CD4-positive, alpha-beta T cell treated with Interleukin-10 for 1 hour (primary cell): Measurements from ENCODE around the gene PIP4K2A.
"Not testable (repeated sequence)": the region's sequence is repeated elsewhere in the genome, so short reads cannot be mapped to it uniquely, and the experiment has no call there.

Source experiments
- DNase-seq: peaks from one replicate; pipeline ENCODE4 v3.0.0-alpha.2; 2020

Gene PIP4K2A

GRCh38 chr10:22718659-22719058 is 4.3 kb upstream of the PIP4K2A start:
- not testable (repeated sequence) for DNase-seq

GRCh38 chr10:22717728-22718127 is 3.4 kb upstream of the PIP4K2A start:
- no peak for DNase-seq

GRCh38 chr10:22716943-22717342 is 2.6 kb upstream of the PIP4K2A start:
- DNase-seq: no peak

- DNase-seq: no peak
Measured at GRCh38 chr10:22715290-22715625, 880 bp upstream of the PIP4K2A start.

- peak; percentile 39 for DNase-seq
Measured at GRCh38 chr10:22713853-22714478, 412 bp downstream of the PIP4K2A start.

GRCh38 chr10:22712956-22713852 is 1.2 kb downstream of the PIP4K2A start:
- DNase-seq: peak; percentile 47

GRCh38 chr10:22712211-22712955 is 2.0 kb downstream of the PIP4K2A start:
- DNase-seq: peak; percentile 25

GRCh38 chr10:22711373-22711772 is 3.0 kb downstream of the PIP4K2A start:
- DNase-seq: no peak

GRCh38 chr10:22710139-22710745 is 4.1 kb downstream of the PIP4K2A start:
- DNase-seq: peak; percentile 18

GRCh38 chr10:22708772-22709171 is 5.6 kb downstream of the PIP4K2A start:
- DNase-seq: no peak

- DNase-seq: no peak
Measured at GRCh38 chr10:22705527-22705926, 8.9 kb downstream of the PIP4K2A start.

- no peak for DNase-seq
Measured at GRCh38 chr10:22704942-22705341, 9.4 kb downstream of the PIP4K2A start.

- DNase-seq: no peak
Measured at GRCh38 chr10:22704471-22704911, 9.9 kb downstream of the PIP4K2A start.

- no peak for DNase-seq
Measured at GRCh38 chr10:22702348-22702747, 12.0 kb downstream of the PIP4K2A start.

- no peak for DNase-seq
Measured at GRCh38 chr10:22701132-22701826, 13.1 kb downstream of the PIP4K2A start.

GRCh38 chr10:22700489-22700888 is 13.9 kb downstream of the PIP4K2A start:
- DNase-seq: no peak

GRCh38 chr10:22699976-22700375 is 14.4 kb downstream of the PIP4K2A start:
- DNase-seq: no peak

- no peak for DNase-seq
Measured at GRCh38 chr10:22698941-22699440, 15.4 kb downstream of the PIP4K2A start.

GRCh38 chr10:22697800-22698199 is 16.6 kb downstream of the PIP4K2A start:
- DNase-seq: no peak

GRCh38 chr10:22697101-22697500 is 17.3 kb downstream of the PIP4K2A start:
- DNase-seq: no peak

GRCh38 chr10:22693860-22694259 is 20.5 kb downstream of the PIP4K2A start:
- DNase-seq: no peak

- peak; percentile 37 for DNase-seq
Measured at GRCh38 chr10:22693371-22693784, 21.0 kb downstream of the PIP4K2A start.
